Spinal cord (tissue), 10 donors: Measurements from ENCODE around the gene RPUSD4. TPM values are rescaled to one million over a fixed set of nuclear protein-coding genes. Genes with fewer than 3 reads are reported as not detected.

ENCODE experiments used
- DNase-seq, 6 donors: peaks; one replicate each; pipeline versions ENCODE4 v3.0.0 to v3.0.0-alpha.2; 2013 to 2015; ENCODE audit warnings: low spot score in 6 of 6, low read depth in 4 of 6
- H3K27ac ChIP-seq: one replicate; pipeline ENCODE4 v1.5.1; 2013; ENCODE audit warnings: low read depth, low read length, control low read depth
- H3K27me3 ChIP-seq: one replicate; pipeline ENCODE4 v1.6.1; 2013; ENCODE audit warnings: low read length; ENCODE audit not compliant: control insufficient read depth, insufficient read depth
- H3K36me3 ChIP-seq: one replicate; pipeline ENCODE4 v1.6.1; 2013; ENCODE audit warnings: low read length; ENCODE audit not compliant: control insufficient read depth, insufficient read depth
- H3K4me1 ChIP-seq: one replicate; pipeline ENCODE4 v1.6.1; 2013; ENCODE audit warnings: low read length; ENCODE audit not compliant: control insufficient read depth, insufficient read depth
- H3K4me3 ChIP-seq: one replicate; pipeline ENCODE4 v1.5.1; 2013; ENCODE audit warnings: low read depth, low read length, control low read depth
- H3K9me3 ChIP-seq: one replicate; pipeline ENCODE4 v1.6.1; 2013; ENCODE audit warnings: low read length; ENCODE audit not compliant: control insufficient read depth, insufficient read depth
- WGBS: methylation state at CpG from one replicate; pipeline ENCODE4 v1.1.5; 2013; ENCODE audit warnings: missing lambda C conversion rate; ENCODE audit not compliant: insufficient coverage; 5-methylcytosine and 5-hydroxymethylcytosine counted together
- polyA plus RNA-seq, 2 donors: library from polyadenylated mRNA; unstranded; fragments of 120-200 nt; gene quantifications; one replicate each; pipeline ENCODE4 v1.2.1, GENCODE V29; 2013; ENCODE audit not compliant: insufficient read length in 2 of 2
- total RNA-seq, 2 donors: library from RNA; depleted of rRNA in 1 of 2; stranded (reverse); fragments of 120-200 nt in 1 of 2; fragments of >200 nt in 1 of 2; gene quantifications; one replicate each; pipeline versions ENCODE4 v1.2.3 to v1.2.4, GENCODE V29; 2013 to 2014
- donor health status: healthy.

The RPUSD4 gene
- total and polyA plus RNA-seq, 4 donors = 19.6 to 34.0 (median 24.5) TPM

GRCh38 chr11:126186025-126186698 is 25.3 kb downstream of the RPUSD4 start:
- peaks cover 54% of the 10 kb centered on the region for H3K36me3 ChIP-seq
- no peak for DNase-seq

GRCh38 chr11:126185259-126186024 is 26.0 kb downstream of the RPUSD4 start:
- H3K36me3 ChIP-seq = peaks cover 47% of the 10 kb centered on the region
- no peaks in the 10 kb centered on the region for H3K4me1 ChIP-seq
- no peak for DNase-seq
- no peaks in the 10 kb centered on the region for H3K27me3 ChIP-seq
- H3K9me3 ChIP-seq = no peaks in the 10 kb centered on the region
- 55% methylated on average over 18 of the region's 26 CpGs for WGBS
- H3K4me3 ChIP-seq = no peak overlapping the region
- no peak overlapping the region for H3K27ac ChIP-seq

More at GRCh38 chr11:126186025-126186698, 25.3 kb downstream of the RPUSD4 start:
- H3K27me3 ChIP-seq = no peaks in the 10 kb centered on the region
- no peak overlapping the region for H3K27ac ChIP-seq
- no peak overlapping the region for H3K4me3 ChIP-seq
- 94% methylated on average over 13 of the region's 15 CpGs for WGBS
- no peaks in the 10 kb centered on the region for H3K4me1 ChIP-seq
- no peaks in the 10 kb centered on the region for H3K9me3 ChIP-seq

DNA sequence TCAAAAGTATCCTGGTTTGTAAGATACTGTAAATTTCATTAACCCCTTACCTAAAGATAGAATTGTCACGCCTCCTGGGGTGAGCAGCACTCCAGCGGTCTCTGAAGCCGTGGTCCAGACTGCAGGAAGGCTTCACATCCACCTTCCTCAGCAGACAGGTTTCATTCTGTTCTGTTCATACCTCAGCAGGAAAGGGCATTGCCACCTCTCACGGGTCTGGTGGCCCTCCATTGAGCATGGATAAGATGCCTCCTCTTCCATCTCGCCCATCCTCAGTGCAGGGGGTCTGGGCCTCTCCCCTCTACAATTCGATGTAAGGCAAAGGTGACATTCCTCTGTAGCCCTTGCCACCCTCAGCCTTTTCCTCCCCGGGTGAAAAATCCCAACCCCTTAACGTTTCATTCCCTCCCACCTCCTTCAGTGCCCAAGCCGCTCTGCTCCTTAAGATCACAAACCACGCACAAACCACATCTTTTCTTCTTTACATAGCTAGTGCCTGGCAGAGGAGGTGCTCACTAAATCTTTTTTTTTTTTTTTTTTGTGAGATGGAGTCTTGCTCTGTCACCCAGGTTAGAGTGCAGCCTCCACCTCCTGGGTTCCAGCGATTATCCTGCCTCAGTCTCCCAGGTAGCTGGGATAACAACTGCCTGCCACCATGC is 28.5 kb downstream of the RPUSD4 start:
- Histone ChIP-seq H3K27ac (no peak overlapping the region), H3K27me3 (peaks cover 2% of the 10 kb centered on the region), H3K4me3 (no peak overlapping the region), H3K36me3 (peaks cover 27% of the 10 kb centered on the region), H3K4me1 (no peaks in the 10 kb centered on the region), H3K9me3 (no peaks in the 10 kb centered on the region)
- DNase-seq = no peak
- 92% methylated on average over 8 of the region's 11 CpGs for WGBS

- H3K4me3 ChIP-seq = no peak overlapping the region
- H3K9me3 ChIP-seq = no peaks in the 10 kb centered on the region
- peaks cover 3% of the 10 kb centered on the region for H3K27me3 ChIP-seq
- H3K4me1 ChIP-seq = no peaks in the 10 kb centered on the region
- DNase-seq = no peak
- 60% methylated on average over 5 of the region's 13 CpGs for WGBS
- peaks cover 21% of the 10 kb centered on the region for H3K36me3 ChIP-seq
- no peak overlapping the region for H3K27ac ChIP-seq
Observed at GRCh38 chr11:126181939-126182730, 29.3 kb downstream of the RPUSD4 start.

- Histone ChIP-seq H3K27me3 (peaks cover 7% of the 10 kb centered on the region), H3K4me3 (no peak overlapping the region), H3K4me1 (no peaks in the 10 kb centered on the region), H3K9me3 (no peaks in the 10 kb centered on the region), H3K36me3 (peaks cover under 1% of the 10 kb centered on the region), H3K27ac (no peak overlapping the region)
- DNase-seq = no peak
- WGBS = 91% methylated on average over 7 of the region's 8 CpGs
Observed at GRCh38 chr11:126176853-126177470, 34.5 kb downstream of the RPUSD4 start.

DNA sequence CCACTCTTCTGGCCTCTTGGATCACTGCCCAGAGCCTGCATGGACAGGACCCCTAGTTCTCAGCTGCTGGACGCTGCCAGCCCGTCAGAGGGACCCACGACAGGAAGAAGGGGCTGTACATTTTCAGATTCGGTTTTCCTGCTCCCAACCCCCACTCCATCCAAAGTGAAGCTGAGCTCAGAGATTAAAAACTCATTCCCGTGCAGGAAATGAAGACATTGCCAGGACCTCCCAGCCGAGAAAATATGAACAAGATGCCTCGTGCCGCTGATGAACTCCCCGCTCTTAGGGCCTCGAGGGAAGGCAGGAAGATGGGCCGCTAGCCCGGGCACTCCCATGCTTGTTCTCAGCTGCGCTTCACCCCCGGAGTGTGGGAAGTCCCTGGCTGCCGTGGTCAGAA is 36.1 kb downstream of the RPUSD4 start:
- no peak overlapping the region for H3K4me3 ChIP-seq
- H3K27ac ChIP-seq = no peak overlapping the region
- peaks cover 9% of the 10 kb centered on the region for H3K27me3 ChIP-seq
- DNase-seq = no peak
- H3K4me1 ChIP-seq = no peaks in the 10 kb centered on the region
- 65% methylated on average over 15 of the region's 15 CpGs for WGBS
- H3K36me3 ChIP-seq = no peaks in the 10 kb centered on the region
- H3K9me3 ChIP-seq = no peaks in the 10 kb centered on the region

GRCh38 chr11:126174816-126175215 is 36.6 kb downstream of the RPUSD4 start:
- 81% methylated on average over 7 of the region's 7 CpGs for WGBS
- no peak for DNase-seq
- Histone ChIP-seq H3K4me1 (no peaks in the 10 kb centered on the region), H3K9me3 (no peaks in the 10 kb centered on the region), H3K36me3 (no peaks in the 10 kb centered on the region), H3K27ac (no peak overlapping the region), H3K27me3 (peaks cover 9% of the 10 kb centered on the region), H3K4me3 (no peak overlapping the region)

- DNase-seq = no peak
- no peak overlapping the region for H3K27ac ChIP-seq
- no peaks in the 10 kb centered on the region for H3K4me1 ChIP-seq
- no peaks in the 10 kb centered on the region for H3K9me3 ChIP-seq
- H3K36me3 ChIP-seq = no peaks in the 10 kb centered on the region
- peaks cover 9% of the 10 kb centered on the region for H3K27me3 ChIP-seq
- 83% methylated on average over 7 of the region's 9 CpGs for whole genome bisulfite sequencing
- H3K4me3 ChIP-seq = no peak overlapping the region
Observed at GRCh38 chr11:126173257-126173656, 38.2 kb downstream of the RPUSD4 start.

DNA sequence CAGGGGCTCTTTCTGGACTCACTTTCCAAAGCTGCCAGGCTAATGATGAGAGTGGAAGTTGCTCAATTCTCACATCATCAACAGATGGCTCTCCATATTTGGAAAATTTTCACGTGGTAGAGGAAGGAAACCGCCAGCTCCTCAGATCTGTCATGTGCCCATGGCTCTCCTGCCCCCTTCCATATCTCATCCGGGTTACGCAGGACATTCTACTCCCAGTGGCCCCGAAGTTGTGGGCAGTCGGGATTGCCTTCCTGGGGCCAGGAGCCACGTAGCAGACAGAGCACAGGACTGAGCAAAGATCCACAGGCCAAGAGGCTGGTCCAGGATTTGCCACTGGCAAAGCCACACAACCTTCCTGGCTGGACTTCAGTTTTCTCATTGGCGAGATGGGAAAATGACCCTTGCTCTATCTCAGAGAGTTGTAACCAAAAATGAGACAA is 38.8 kb downstream of the RPUSD4 start:
- no peak overlapping the region for H3K4me3 ChIP-seq
- 86% methylated on average over 5 of the region's 8 CpGs for WGBS
- H3K27me3 ChIP-seq = peaks cover 10% of the 10 kb centered on the region
- no peaks in the 10 kb centered on the region for H3K36me3 ChIP-seq
- H3K4me1 ChIP-seq = no peaks in the 10 kb centered on the region
- DNase-seq = no peak
- H3K27ac ChIP-seq = no peak overlapping the region
- H3K9me3 ChIP-seq = no peaks in the 10 kb centered on the region
